Esophagus squamous epithelium (tissue), 5 donors: Measurements from ENCODE around the gene GAS7. TPM values are rescaled to one million over a fixed set of nuclear protein-coding genes. Genes with fewer than 3 reads are reported as not detected.

ENCODE experiments used
- DNase-seq: peaks from one replicate; lab custom pipeline; 2025; lab: John Stamatoyannopoulos, UW
- H3K27ac ChIP-seq, 4 donors: fragments of 200-600 bp; sonication (generic); one replicate each; pipeline ENCODE4 v1.5.1; 2016 to 2019; ENCODE audit warnings: mild to moderate bottlenecking in 1 of 4
- H3K27me3 ChIP-seq, 4 donors: fragments of 200-600 bp; sonication (generic); 1 replicate in 3 of 4; 2 replicates in 1 of 4; pipeline versions ENCODE4 v1.5.1 to v1.6.0; 2017 to 2021; ENCODE audit warnings: antibody characterized with exemption in 1 of 4
- H3K36me3 ChIP-seq, 3 donors: fragments of 200-600 bp; sonication (generic); one replicate each; pipeline ENCODE4 v1.5.1; 2016 to 2019
- H3K4me1 ChIP-seq, 3 donors: fragments of 200-600 bp; sonication (generic); one replicate each; pipeline ENCODE4 v1.5.1; 2017 to 2019
- H3K4me3 ChIP-seq, 4 donors: fragments of 200-600 bp; sonication (generic); 1 replicate in 3 of 4; 2 replicates in 1 of 4; pipeline ENCODE4 v1.5.1; 2016 to 2019; ENCODE audit warnings: mild to moderate bottlenecking in 2 of 4, moderate library complexity in 1 of 4
- H3K9me3 ChIP-seq, 3 donors: fragments of 200-600 bp; sonication (generic); one replicate each; pipeline ENCODE4 v1.5.1; 2016 to 2019
- CTCF ChIP-seq, 6 experiments: fragments of 450-650 bp in 4 of 6; fragments of 200-600 bp in 2 of 6; sonication (generic) in 2 of 6; IDR thresholded peaks; one replicate each; pipeline ENCODE4 v1.5.1; 2016 to 2019; ENCODE audit warnings: antibody characterized with exemption in 6 of 6, mild to moderate bottlenecking in 4 of 6, moderate library complexity in 4 of 6
- POLR2A ChIP-seq, 4 donors: fragments of 450-650 bp; IDR thresholded peaks; one replicate each; pipeline ENCODE4 v1.6.1; 2017; ENCODE audit warnings: antibody characterized with exemption in 4 of 4, mild to moderate bottlenecking in 4 of 4, moderate library complexity in 3 of 4
- WGBS, 2 donors: methylation state at CpG; one replicate each; pipeline ENCODE4 v1.1.5; 2018; 5-methylcytosine and 5-hydroxymethylcytosine counted together
- intact Hi-C: fragments of 100-400 bp; cut with DNase I; formaldehyde crosslinking; loops from one replicate; pipeline ENCODE4 v1.15.0; 2022
- total RNA-seq, 4 donors: library from RNA; depleted of rRNA; stranded (reverse); fragments of >200 nt; gene quantifications; one replicate each; pipeline ENCODE4 v1.1.0, GENCODE V29; 2016
- donor health status: DM: yes; HTN: yes; CAD: no.

GAS7 gene
- total RNA-seq, 4 donors from 2014 or later = 16.8 to 39.1 (median 30.1) TPM

GRCh38 chr17:9986754-9987382, 211.5 kb downstream of the GAS7 start:
- Histone ChIP-seq H3K27me3 (no peaks in the 10 kb centered on the region), H3K4me1 (peaks cover 0 to 15% (median 0%) of the 10 kb centered on the region in 3 donors), H3K9me3 (no peaks in the 10 kb centered on the region), H3K27ac (peak overlapping the region in 1 of 4 donors; percentile 5), H3K36me3 (no peaks in the 10 kb centered on the region), H3K4me3 (no peak overlapping the region)
- TF ChIP-seq POLR2A (IDR thresholded peaks at IDR 0.05) (no peak), CTCF (IDR thresholded peaks at IDR 0.05) (no peak)
- intact Hi-C loops = no loop called here
- DNase-seq = no peak
- WGBS, 2 donors = 90% methylated on average over 6 to 7 of the region's 9 CpGs

GRCh38 chr17:9985646-9986045, 212.8 kb downstream of the GAS7 start:
- H3K9me3 ChIP-seq = no peaks in the 10 kb centered on the region
- peaks cover 0 to 15% (median 0%) of the 10 kb centered on the region in 3 donors for H3K4me1 ChIP-seq
- H3K27ac ChIP-seq = no peak overlapping the region
- no peak for DNase-seq
- TF ChIP-seq POLR2A (IDR thresholded peaks at IDR 0.05) (no peak), CTCF (IDR thresholded peaks at IDR 0.05) (no peak)
- H3K27me3 ChIP-seq = no peaks in the 10 kb centered on the region
- intact Hi-C loops = no loop called here
- H3K36me3 ChIP-seq = no peaks in the 10 kb centered on the region
- WGBS, 2 donors = 13 to 74% methylated on average over 3 to 8 of the region's 8 CpGs
- H3K4me3 ChIP-seq = no peak overlapping the region

GRCh38 chr17:9984768-9985167, 213.6 kb downstream of the GAS7 start:
- intact Hi-C loops = no loop called here
- H3K27ac ChIP-seq = no peak overlapping the region

GRCh38 chr17:9982159-9982558, 216.2 kb downstream of the GAS7 start:
- no peak overlapping the region for H3K27ac ChIP-seq
- peaks cover 0 to 7% (median 0%) of the 10 kb centered on the region in 3 donors for H3K4me1 ChIP-seq
- WGBS, 2 donors = 48 to 68% methylated on average over 2 to 3 of the region's 3 CpGs
- no peak for TF ChIP-seq POLR2A (IDR thresholded peaks at IDR 0.05)
- peak in 3 of 6 experiments; percentile 13 to 29 (median 16) for TF ChIP-seq CTCF (IDR thresholded peaks at IDR 0.05)
- H3K27me3 ChIP-seq = no peaks in the 10 kb centered on the region
- no peaks in the 10 kb centered on the region for H3K9me3 ChIP-seq
- no peak overlapping the region for H3K4me3 ChIP-seq
- no peaks in the 10 kb centered on the region for H3K36me3 ChIP-seq
- no peak for DNase-seq
- intact Hi-C loops = no loop called here

More at GRCh38 chr17:9984768-9985167, 213.6 kb downstream of the GAS7 start:
- Histone ChIP-seq H3K4me3 (no peak overlapping the region), H3K4me1 (peaks cover 0 to 15% (median 0%) of the 10 kb centered on the region in 3 donors), H3K27me3 (no peaks in the 10 kb centered on the region), H3K9me3 (no peaks in the 10 kb centered on the region), H3K36me3 (no peaks in the 10 kb centered on the region)
- TF ChIP-seq CTCF (IDR thresholded peaks at IDR 0.05) = no peak
- no peak for TF ChIP-seq POLR2A (IDR thresholded peaks at IDR 0.05)
- DNase-seq = no peak
- WGBS, 2 donors = 86 to 87% methylated on average over 9 of the region's 9 CpGs

GRCh38 chr17:9981344-9981915, 217.0 kb downstream of the GAS7 start:
- H3K9me3 ChIP-seq = no peaks in the 10 kb centered on the region
- H3K27ac ChIP-seq = no peak overlapping the region
- TF ChIP-seq CTCF (IDR thresholded peaks at IDR 0.05) (no peak), POLR2A (IDR thresholded peaks at IDR 0.05) (no peak)
- intact Hi-C loops = no loop called here
- peaks cover 0 to 2% (median 0%) of the 10 kb centered on the region in 3 donors for H3K4me1 ChIP-seq
- no peak overlapping the region for H3K4me3 ChIP-seq
- H3K36me3 ChIP-seq = no peaks in the 10 kb centered on the region
- no peaks in the 10 kb centered on the region for H3K27me3 ChIP-seq
- DNase-seq = no peak
- 71 to 73% methylated on average over 3 to 4 of the region's 4 CpGs for WGBS, 2 donors
